Measurements from ENCODE around the gene FAM200C. TPM values are rescaled to one million over a fixed set of nuclear protein-coding genes. Genes with fewer than 3 reads are reported as not detected.

Gene FAM200C
- total RNA-seq, 4 donors from 2014 or later = 0.87 to 3.2 (median 1.8) TPM

DNA sequence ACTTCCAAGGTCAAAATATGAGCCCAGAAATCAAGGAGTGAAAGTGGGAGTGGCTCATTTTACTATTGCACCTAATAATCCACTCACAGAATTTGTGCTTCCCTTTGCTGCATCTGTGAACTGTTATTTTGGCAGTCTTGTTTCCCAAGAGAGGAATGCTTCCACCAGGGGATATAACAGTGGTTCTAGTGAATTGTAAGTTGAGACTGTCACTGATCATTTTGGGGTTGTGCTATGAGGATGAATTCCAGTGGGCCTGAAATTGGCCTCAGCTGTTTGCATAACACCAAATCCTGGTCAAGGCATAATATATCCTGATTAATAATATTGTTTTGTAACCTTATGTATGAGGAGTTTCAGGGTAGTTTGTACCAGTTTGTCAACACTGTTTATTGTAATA is 14.4 kb downstream of the FAM200C start:
- intact Hi-C loops (cut with DNase I) = no loop called here
- Histone ChIP-seq H3K4me3 (no peak overlapping the region), H3K27me3 (no peaks in the 10 kb centered on the region), H3K4me1 (no peaks in the 10 kb centered on the region), H3K9me3 (peaks cover 0 to 13% (median 12%) of the 10 kb centered on the region in 3 donors), H3K27ac (no peak overlapping the region), H3K36me3 (no peaks in the 10 kb centered on the region)
- no peak for DNase-seq
- no peak for TF ChIP-seq POLR2A (IDR thresholded peaks at IDR 0.05)
- TF ChIP-seq, protein P1, sequence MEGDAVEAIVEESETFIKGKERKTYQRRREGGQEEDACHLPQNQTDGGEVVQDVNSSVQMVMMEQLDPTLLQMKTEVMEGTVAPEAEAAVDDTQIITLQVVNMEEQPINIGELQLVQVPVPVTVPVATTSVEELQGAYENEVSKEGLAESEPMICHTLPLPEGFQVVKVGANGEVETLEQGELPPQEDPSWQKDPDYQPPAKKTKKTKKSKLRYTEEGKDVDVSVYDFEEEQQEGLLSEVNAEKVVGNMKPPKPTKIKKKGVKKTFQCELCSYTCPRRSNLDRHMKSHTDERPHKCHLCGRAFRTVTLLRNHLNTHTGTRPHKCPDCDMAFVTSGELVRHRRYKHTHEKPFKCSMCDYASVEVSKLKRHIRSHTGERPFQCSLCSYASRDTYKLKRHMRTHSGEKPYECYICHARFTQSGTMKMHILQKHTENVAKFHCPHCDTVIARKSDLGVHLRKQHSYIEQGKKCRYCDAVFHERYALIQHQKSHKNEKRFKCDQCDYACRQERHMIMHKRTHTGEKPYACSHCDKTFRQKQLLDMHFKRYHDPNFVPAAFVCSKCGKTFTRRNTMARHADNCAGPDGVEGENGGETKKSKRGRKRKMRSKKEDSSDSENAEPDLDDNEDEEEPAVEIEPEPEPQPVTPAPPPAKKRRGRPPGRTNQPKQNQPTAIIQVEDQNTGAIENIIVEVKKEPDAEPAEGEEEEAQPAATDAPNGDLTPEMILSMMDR (IDR thresholded peaks at IDR 0.05) = no peak

DNA sequence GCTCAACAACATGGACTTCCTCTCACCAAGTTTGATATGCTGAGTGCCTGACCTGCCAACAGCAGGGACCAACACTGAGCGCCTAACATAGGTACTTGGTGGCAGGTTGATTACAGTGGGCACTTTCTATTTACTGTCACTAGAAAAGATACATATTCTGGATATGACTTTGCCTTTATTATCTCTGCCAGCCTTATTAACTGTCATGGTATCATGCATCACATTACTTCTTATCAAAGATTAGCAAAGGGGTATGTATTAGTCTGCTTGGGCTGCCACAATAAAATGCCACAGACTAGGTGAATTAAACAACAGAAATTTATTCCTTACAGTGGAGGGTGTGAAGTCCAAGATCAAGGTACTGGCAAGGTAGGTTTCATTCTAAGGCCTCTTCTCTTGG is 15.2 kb downstream of the FAM200C start:
- Histone ChIP-seq H3K4me1 (no peaks in the 10 kb centered on the region), H3K4me3 (no peak overlapping the region), H3K27me3 (no peaks in the 10 kb centered on the region), H3K36me3 (no peaks in the 10 kb centered on the region), H3K9me3 (peaks cover 0 to 13% (median 12%) of the 10 kb centered on the region in 3 donors), H3K27ac (no peak overlapping the region)
- no peak for DNase-seq
- 100% methylated on average over 1 of the region's 1 CpG for WGBS, 2 donors
- intact Hi-C loops (cut with DNase I) = no loop called here
- TF ChIP-seq, protein P1 (IDR thresholded peaks at IDR 0.05) = no peak
- no peak for TF ChIP-seq POLR2A (IDR thresholded peaks at IDR 0.05)

DNA sequence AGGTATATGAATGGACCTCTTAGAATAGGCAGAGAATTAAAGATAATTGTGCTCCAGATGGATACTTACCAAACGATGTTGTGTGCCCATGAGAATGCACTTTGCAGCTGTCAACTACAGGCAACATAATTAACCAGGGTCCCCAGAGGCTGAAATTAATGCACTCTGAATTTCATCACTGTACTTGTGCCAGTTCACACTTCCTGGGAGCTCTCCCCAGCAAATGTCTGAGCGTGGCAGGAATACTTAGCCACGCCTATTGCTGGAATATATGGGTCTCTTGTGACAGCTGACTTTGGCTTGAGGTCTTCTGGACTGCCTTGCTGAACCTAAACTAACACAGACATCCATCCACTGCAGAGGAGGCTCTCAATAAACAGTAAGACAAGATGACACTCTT is 17.5 kb downstream of the FAM200C start:
- intact Hi-C loops (cut with DNase I) = no loop called here
- TF ChIP-seq, protein P1 (IDR thresholded peaks at IDR 0.05) = no peak
- no peak for TF ChIP-seq POLR2A (IDR thresholded peaks at IDR 0.05)
- no peaks in the 10 kb centered on the region for H3K4me1 ChIP-seq
- WGBS, 2 donors = 50 to 54% methylated on average over 3 of the region's 3 CpGs
- no peaks in the 10 kb centered on the region for H3K27me3 ChIP-seq
- peaks cover 0 to 5% (median 4%) of the 10 kb centered on the region in 3 donors for H3K9me3 ChIP-seq
- no peak for DNase-seq
- no peaks in the 10 kb centered on the region for H3K36me3 ChIP-seq
- H3K27ac ChIP-seq = no peak overlapping the region
- no peak overlapping the region for H3K4me3 ChIP-seq

DNA sequence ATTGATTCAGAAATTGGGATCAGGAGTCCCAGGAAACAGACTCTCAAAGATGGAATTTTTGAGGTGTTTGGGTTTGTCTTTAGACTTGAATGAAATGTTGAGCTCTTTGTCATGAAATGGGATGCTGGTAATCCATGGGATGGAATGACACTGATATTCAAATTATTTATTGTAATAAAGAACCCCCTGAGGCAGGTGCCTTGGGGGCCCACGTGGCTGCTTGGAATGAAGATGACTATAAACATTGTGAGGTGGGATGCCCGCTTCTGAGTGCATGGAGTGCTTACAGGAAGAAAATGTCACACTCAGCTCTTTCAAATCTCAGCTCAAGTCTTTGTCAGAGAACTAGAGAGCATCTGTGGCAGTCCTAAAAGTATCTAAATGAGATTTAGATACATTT is 19.8 kb downstream of the FAM200C start:
- TF ChIP-seq POLR2A (IDR thresholded peaks at IDR 0.05) = no peak
- TF ChIP-seq, protein P1 (IDR thresholded peaks at IDR 0.05) = no peak
- WGBS, 2 donors = 72 to 75% methylated on average over 2 of the region's 2 CpGs
- Histone ChIP-seq H3K27ac (no peak overlapping the region), H3K4me1 (no peaks in the 10 kb centered on the region), H3K27me3 (no peaks in the 10 kb centered on the region), H3K36me3 (no peaks in the 10 kb centered on the region), H3K9me3 (no peaks in the 10 kb centered on the region), H3K4me3 (no peak overlapping the region)
- DNase-seq = no peak
- intact Hi-C loops (cut with DNase I) = no loop called here

DNA sequence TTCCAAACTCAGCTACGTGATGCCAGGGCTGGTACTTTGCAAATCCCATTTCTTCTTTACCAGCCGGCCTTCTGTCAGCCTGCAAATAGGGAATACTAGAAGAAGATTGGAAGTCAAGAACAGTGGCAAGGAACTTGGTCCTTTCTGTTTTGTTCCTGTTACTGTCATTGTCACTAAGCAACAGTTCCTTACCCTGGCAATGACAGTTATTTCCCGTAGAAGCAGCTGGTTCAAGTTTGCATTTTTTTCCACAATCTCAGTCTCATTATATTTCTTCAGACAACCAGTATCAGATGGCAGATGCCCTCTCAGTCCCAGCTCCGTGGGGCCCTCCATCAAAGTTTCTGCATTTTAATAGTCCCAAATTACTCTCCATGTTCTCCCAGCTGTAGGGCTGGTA is 20.3 kb downstream of the FAM200C start:
- Histone ChIP-seq H3K27me3 (no peaks in the 10 kb centered on the region), H3K36me3 (no peaks in the 10 kb centered on the region), H3K27ac (no peak overlapping the region), H3K4me1 (no peaks in the 10 kb centered on the region), H3K4me3 (no peak overlapping the region), H3K9me3 (no peaks in the 10 kb centered on the region)
- TF ChIP-seq, protein P1 (IDR thresholded peaks at IDR 0.05) = no peak
- TF ChIP-seq POLR2A (IDR thresholded peaks at IDR 0.05) = no peak
- intact Hi-C loops (cut with DNase I) = no loop called here
- DNase-seq = no peak
- 39 to 69% methylated on average over 4 of the region's 4 CpGs for WGBS, 2 donors

Data from esophagus squamous epithelium (tissue), 5 donors.